Measurements from ENCODE around the gene SMCO4. TPM values are rescaled to one million over a fixed set of nuclear protein-coding genes. Genes with fewer than 3 reads are reported as not detected.
"Not testable (repeated sequence)": the region's sequence is repeated elsewhere in the genome, so short reads cannot be mapped to it uniquely, and the experiment has no call there.

The SMCO4 gene
- total RNA-seq, 8 experiments from 2014 or later: 1.1 to 19.2 (median 5.8) TPM

DNA sequence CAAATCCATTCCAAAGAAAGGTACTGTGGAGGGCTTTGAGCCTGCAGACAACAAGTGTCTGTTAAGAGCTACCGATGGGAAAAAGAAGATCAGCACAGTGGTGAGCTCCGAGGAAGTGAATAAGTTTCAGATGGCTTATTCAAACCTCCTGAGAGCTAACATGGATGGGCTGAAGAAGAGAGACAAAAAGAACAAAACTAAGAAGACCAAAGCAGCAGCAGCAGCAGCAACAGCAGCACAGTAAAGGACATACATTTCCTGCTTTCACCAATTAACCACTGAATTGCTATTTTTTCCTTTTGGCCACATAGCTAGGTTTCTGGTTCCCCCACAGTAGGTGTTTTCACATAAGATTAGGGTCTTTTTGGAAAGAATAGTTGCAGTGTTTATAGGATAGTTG, 7.6 kb downstream of the SMCO4 start:
- not testable (repeated sequence) for H3K4me3 ChIP-seq; ATAC-seq (replicated peaks in 6 of 8); H3K27ac ChIP-seq
- peaks cover 7 to 17% of the 10 kb centered on the region in 2 donors for H3K4me1 ChIP-seq (replicated peaks in 1 of 2)
- WGBS, 10 experiments: 17 to 100% (median 84%) methylated on average over 2 of the region's 2 CpGs; no CpG with 5 or more reads in 2 of the 10 experiments
- in situ Hi-C loops (cut with MboI; ENCODE audit: low pct_unique_long_range_greater_than_20kb in 2 of 9, low sequenced_read_pairs in 9 of 9, unreplicated experiment in 9 of 9): loop anchor here in 1 of 9 experiments (25.0 kb wide), 1 partner anchor 298 kb away; no protein-coding TSS in a partner anchor

DNA sequence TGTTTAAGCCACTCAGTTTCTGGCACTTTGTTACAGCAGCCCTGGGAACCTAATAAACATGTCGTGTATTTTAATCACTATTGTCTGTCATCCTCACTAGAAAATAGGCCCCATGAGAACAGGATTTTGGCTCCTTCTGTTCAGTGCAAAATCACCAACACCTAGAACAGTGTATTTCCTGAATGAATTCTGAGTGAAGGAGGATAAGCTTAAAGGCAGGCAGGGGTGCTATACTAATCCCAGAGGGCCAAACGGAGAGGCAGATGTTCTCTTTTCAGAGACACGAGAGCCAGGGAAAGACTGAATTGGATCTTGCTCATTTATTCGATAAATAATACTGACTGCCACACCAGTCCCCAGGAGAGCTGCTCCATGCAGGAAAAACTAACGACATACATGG, 10.4 kb downstream of the SMCO4 start:
- H3K4me1 ChIP-seq (replicated peaks in 1 of 2): peaks cover 7 to 17% of the 10 kb centered on the region in 2 donors
- in situ Hi-C loops (cut with MboI; ENCODE audit: low pct_unique_long_range_greater_than_20kb in 2 of 9, low sequenced_read_pairs in 9 of 9, unreplicated experiment in 9 of 9): loop anchor here in 1 of 9 experiments (25.0 kb wide), 1 partner anchor 296 kb away; no protein-coding TSS in a partner anchor
- 40 to 94% (median 74%) methylated on average over 1 to 4 of the region's 5 CpGs; no CpG with 5 or more reads in 3 of the 10 experiments for WGBS, 10 experiments
- no peak overlapping the region for H3K27ac ChIP-seq
- no peak overlapping the region for H3K4me3 ChIP-seq
- no peak for ATAC-seq (replicated peaks in 6 of 8)

- in situ Hi-C loops (cut with MboI; ENCODE audit: low pct_unique_long_range_greater_than_20kb in 2 of 9, low sequenced_read_pairs in 9 of 9, unreplicated experiment in 9 of 9): loop anchor here in 1 of 9 experiments (25.0 kb wide), 1 partner anchor 295 kb away; no protein-coding TSS in a partner anchor
- no peak overlapping the region for H3K27ac ChIP-seq
- no peak overlapping the region for H3K4me3 ChIP-seq
- WGBS, 10 experiments: 75 to 92% (median 89%) methylated on average over 2 to 3 of the region's 3 CpGs; no CpG with 5 or more reads in 6 of the 10 experiments
- no peak for ATAC-seq (replicated peaks in 6 of 8)
- peaks cover 7 to 17% of the 10 kb centered on the region in 2 donors for H3K4me1 ChIP-seq (replicated peaks in 1 of 2)
These were observed 10.9 kb downstream of the SMCO4 start for GRCh38 chr11:93532281-93532789.

DNA sequence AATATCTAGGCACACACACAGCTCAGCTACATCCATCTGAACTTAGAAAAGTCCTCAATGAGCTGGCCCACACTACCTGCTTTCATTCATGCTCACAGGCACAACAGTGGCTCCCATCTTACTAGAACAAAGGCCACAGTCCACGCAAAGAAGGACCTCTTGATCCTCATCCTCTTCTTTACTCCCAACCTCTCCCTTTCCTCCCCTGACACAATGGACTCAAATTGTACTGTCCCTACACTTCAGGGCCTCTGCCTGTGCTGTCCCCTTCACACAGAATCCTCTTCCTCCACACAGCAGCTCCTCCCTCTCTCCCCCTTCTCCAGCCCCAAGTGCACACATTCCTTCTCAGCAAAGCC, 12.7 kb downstream of the SMCO4 start:
- H3K4me3 ChIP-seq: no peak overlapping the region
- ATAC-seq (replicated peaks in 6 of 8): peak in 1 of 8 experiments; percentile 7
- no peaks in the 10 kb centered on the region for H3K4me1 ChIP-seq (replicated peaks in 1 of 2)
- in situ Hi-C loops (cut with MboI; ENCODE audit: low pct_unique_long_range_greater_than_20kb in 2 of 9, low sequenced_read_pairs in 9 of 9, unreplicated experiment in 9 of 9): loop anchor here in 1 of 9 experiments (25.0 kb wide), 1 partner anchor 293 kb away; no protein-coding TSS in a partner anchor
- 40 to 100% (median 70%) methylated on average over 1 of the region's 1 CpG; no CpG with 5 or more reads in 4 of the 10 experiments for WGBS, 10 experiments
- no peak overlapping the region for H3K27ac ChIP-seq

- ATAC-seq (replicated peaks in 6 of 8): peak in 2 of 8 experiments; percentile 29 to 86
- in situ Hi-C loops (cut with MboI; ENCODE audit: low pct_unique_long_range_greater_than_20kb in 2 of 9, low sequenced_read_pairs in 9 of 9, unreplicated experiment in 9 of 9): loop anchor here in 1 of 9 experiments (25.0 kb wide), 1 partner anchor 293 kb away; no protein-coding TSS in a partner anchor
- 40 to 100% (median 60%) methylated on average over 1 to 6 of the region's 9 CpGs; no CpG with 5 or more reads in 1 of the 10 experiments for WGBS, 10 experiments
- H3K4me3 ChIP-seq: no peak overlapping the region
- no peaks in the 10 kb centered on the region for H3K4me1 ChIP-seq (replicated peaks in 1 of 2)
- H3K27ac ChIP-seq: no peak overlapping the region
These were observed 13.3 kb downstream of the SMCO4 start for GRCh38 chr11:93529707-93530467.

DNA sequence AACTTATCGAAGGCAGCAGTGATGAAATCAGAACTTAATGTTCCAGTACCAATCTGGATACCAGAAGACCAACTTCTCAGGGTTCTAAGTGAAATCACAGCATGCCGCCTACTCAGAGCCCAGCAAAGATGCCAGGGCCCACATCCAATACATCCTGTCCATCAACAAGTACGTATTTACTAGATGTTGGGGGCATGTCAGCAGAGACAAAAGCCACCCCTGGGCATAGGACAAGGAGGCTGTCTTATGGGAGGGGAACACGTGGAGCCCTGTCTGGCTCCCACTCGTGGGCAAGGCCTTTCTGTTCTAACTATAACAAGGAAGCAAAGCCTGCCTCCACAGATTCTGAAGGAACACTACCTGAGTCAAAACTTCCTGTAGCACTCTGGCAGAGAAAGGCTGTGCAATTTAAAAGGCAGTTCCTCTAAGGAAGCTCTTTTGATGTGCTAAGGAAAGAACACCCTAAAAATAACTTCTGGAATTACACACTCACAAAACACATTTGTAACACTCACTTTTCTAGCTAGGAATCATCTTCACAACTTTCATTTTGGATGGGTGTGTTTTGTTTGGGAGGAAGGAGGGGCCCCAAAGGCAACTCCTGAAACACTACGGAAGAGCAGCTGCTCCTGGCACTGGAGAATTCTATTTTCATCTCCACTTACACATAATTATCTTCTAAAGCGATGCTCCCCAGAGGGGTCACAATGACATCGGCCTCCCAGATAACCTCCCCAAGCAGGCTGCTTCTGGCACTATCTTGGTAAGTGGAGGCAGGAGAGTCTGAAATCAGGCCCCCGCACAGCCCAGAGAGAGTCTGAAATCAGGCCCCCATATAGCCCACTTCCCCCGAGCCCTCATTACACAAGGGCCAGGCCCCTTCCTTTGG, 14.2 kb downstream of the SMCO4 start:
- H3K4me3 ChIP-seq: no peak overlapping the region
- WGBS, 10 experiments: 0 to 93% (median 80%) methylated on average over 1 to 6 of the region's 10 CpGs; no CpG with 5 or more reads in 1 of the 10 experiments
- in situ Hi-C loops (cut with MboI; ENCODE audit: low pct_unique_long_range_greater_than_20kb in 2 of 9, low sequenced_read_pairs in 9 of 9, unreplicated experiment in 9 of 9): loop anchor here in 1 of 9 experiments (25.0 kb wide), 1 partner anchor 292 kb away; no protein-coding TSS in a partner anchor
- no peak overlapping the region for H3K27ac ChIP-seq
- ATAC-seq (replicated peaks in 6 of 8): peak in 2 of 8 experiments; percentile 38 to 75
- no peaks in the 10 kb centered on the region for H3K4me1 ChIP-seq (replicated peaks in 1 of 2)

GRCh38 chr11:93528252-93528651, 14.9 kb downstream of the SMCO4 start:
- Histone ChIP-seq H3K4me3 (no peak overlapping the region), H3K4me1 (replicated peaks in 1 of 2) (no peaks in the 10 kb centered on the region), H3K27ac (no peak overlapping the region)
- in situ Hi-C loops (cut with MboI; ENCODE audit: low pct_unique_long_range_greater_than_20kb in 2 of 9, low sequenced_read_pairs in 9 of 9, unreplicated experiment in 9 of 9): loop anchor here in 1 of 9 experiments (25.0 kb wide), 1 partner anchor 291 kb away; no protein-coding TSS in a partner anchor
- WGBS, 10 experiments: 60 to 100% (median 100%) methylated on average over 1 to 3 of the region's 4 CpGs; no CpG with 5 or more reads in 5 of the 10 experiments
- no peak for ATAC-seq (replicated peaks in 6 of 8)

DNA sequence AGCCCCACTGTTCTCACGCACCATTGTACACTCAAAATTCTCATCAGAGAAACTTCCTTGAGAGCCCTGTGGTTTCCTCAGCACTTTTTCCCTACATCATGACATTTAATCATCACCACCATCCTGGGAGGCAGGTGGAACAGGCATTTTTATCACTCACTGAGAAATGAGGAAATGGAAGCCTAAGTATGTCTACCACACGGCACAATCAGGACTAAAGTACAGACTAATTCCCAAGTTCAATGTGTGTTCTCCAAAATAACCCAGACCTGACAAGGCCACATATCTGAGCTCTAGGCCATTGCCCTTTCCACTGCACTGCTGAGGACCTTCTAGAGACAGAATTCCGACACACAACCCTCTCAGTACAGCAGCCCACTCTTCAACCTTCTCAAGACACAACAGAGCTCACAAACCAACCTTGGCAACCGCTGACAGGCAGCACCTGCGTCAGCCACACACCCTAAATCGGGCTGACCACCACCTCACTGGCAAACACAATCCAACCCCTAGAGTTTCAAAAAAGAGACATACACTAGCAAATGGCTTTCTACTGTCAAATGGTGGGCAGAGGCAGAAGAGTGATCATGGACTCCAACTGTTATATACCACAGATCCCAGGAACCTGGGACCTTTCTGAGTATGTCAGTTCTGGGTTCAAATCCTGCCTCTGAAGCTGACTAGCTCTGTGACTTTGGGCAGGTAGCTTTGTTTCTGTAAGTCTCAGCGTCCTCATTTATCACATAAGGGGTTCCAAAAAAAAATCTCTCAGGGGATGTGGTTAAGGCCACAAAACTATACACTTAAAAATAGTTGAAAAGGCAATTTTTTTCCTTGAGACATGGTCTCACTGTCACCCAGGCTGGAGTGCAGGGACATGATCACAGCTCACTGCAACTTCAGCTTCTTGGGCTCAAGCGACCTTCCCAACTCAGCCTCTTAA, 16.3 kb downstream of the SMCO4 start:
- in situ Hi-C loops (cut with MboI; ENCODE audit: low pct_unique_long_range_greater_than_20kb in 2 of 9, low sequenced_read_pairs in 9 of 9, unreplicated experiment in 9 of 9): loop anchor here in 1 of 9 experiments (25.0 kb wide), 1 partner anchor 290 kb away; no protein-coding TSS in a partner anchor
- no peak for ATAC-seq (replicated peaks in 6 of 8)
- Histone ChIP-seq H3K4me1 (replicated peaks in 1 of 2) (no peaks in the 10 kb centered on the region), H3K27ac (no peak overlapping the region), H3K4me3 (no peak overlapping the region)
- 40 to 100% (median 96%) methylated on average over 1 to 6 of the region's 8 CpGs for WGBS, 10 experiments

GRCh38 chr11:93526346-93526633, 16.9 kb downstream of the SMCO4 start:
- no peak overlapping the region for H3K27ac ChIP-seq
- in situ Hi-C loops (cut with MboI; ENCODE audit: low pct_unique_long_range_greater_than_20kb in 2 of 9, low sequenced_read_pairs in 9 of 9, unreplicated experiment in 9 of 9): loop anchor here in 1 of 9 experiments (25.0 kb wide), 1 partner anchor 289 kb away; no protein-coding TSS in a partner anchor
- H3K4me3 ChIP-seq: no peak overlapping the region
- ATAC-seq (replicated peaks in 6 of 8): no peak
- no peaks in the 10 kb centered on the region for H3K4me1 ChIP-seq (replicated peaks in 1 of 2)
- WGBS, 10 experiments: 43 to 100% (median 79%) methylated on average over 1 to 3 of the region's 3 CpGs

DNA sequence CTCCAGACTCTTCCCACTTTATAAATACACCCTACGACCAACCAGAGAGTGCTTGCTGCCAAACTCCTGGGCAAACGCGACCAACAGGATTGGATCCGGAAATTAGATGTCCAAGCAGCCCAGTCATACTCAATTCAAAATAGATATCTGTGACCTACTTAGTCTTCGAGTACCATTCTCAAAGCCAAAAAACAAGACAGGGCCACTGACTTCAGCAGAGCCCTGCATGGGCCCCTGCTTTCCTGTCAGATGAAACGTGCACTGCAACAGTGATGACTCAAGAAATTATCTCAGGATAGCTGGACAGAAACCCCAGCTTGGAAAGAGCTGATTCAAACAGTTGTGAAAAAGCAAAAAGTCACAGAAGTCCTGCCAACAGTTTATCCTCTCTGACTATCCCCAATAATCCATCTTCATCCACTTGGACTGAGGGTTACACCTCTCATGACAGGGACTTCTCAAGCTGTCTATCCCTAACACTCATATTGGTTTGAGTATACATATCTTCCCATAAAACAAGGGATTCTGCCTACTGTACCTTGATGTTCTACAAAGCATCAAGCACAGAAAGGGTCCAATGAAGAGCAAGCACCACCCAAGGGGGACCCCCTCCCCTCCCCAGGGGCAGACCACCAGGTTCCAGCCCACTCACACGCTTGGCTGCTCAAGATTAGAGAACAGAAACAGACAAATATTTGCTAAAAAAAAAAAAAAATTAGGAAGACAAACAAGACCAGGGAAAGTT, 17.4 kb downstream of the SMCO4 start:
- no peak overlapping the region for H3K27ac ChIP-seq
- in situ Hi-C loops (cut with MboI; ENCODE audit: low pct_unique_long_range_greater_than_20kb in 2 of 9, low sequenced_read_pairs in 9 of 9, unreplicated experiment in 9 of 9): loop anchor here in 1 of 9 experiments (25.0 kb wide), 1 partner anchor 288 kb away; no protein-coding TSS in a partner anchor

DNA sequence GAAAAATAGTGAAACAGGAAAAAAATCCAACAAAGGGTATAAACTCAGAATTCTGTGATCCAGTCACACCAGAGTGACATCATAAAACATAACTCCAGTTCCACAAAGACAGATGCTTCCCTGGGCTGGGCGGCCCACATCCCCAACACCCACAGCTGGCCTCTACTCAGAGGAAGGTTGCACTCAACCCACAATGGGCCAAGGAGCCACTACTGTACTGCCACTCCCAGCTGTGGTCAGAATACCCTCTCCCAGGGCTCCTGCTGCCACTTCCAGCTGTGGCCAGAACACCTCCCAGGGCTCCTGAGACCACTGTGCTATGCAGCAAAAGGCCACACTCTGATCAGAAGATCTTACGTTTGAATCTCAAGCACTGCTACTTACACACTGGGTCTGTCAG, 18.3 kb downstream of the SMCO4 start:
- H3K4me3 ChIP-seq: no peak overlapping the region
- H3K4me1 ChIP-seq (replicated peaks in 1 of 2): no peaks in the 10 kb centered on the region
- in situ Hi-C loops (cut with MboI; ENCODE audit: low pct_unique_long_range_greater_than_20kb in 2 of 9, low sequenced_read_pairs in 9 of 9, unreplicated experiment in 9 of 9): loop anchor here in 1 of 9 experiments (25.0 kb wide), 1 partner anchor 288 kb away; no protein-coding TSS in a partner anchor
- no peak for ATAC-seq (replicated peaks in 6 of 8)
- no peak overlapping the region for H3K27ac ChIP-seq
- WGBS, 10 experiments: 71 to 100% (median 100%) methylated on average over 1 of the region's 2 CpGs; no CpG with 5 or more reads in 7 of the 10 experiments

More for the DNA sequence above, 17.4 kb downstream of the SMCO4 start:
- Histone ChIP-seq H3K4me3 (no peak overlapping the region), H3K4me1 (replicated peaks in 1 of 2) (no peaks in the 10 kb centered on the region)
- peak in 1 of 8 experiments; percentile 45 for ATAC-seq (replicated peaks in 6 of 8)
- WGBS, 10 experiments: 21 to 100% (median 88%) methylated on average over 1 to 5 of the region's 7 CpGs; no CpG with 5 or more reads in 2 of the 10 experiments

All from motor neuron (in vitro differentiated cells).